Stimulated activated CD8-positive, alpha-beta memory T cell treated with anti-CD3 and anti-CD28 coated beads, Interleukin-15, amount 100 ng/mL, for 1 hour (primary cell): ENCODE results near the gene BIN2.
"Not testable (repeated sequence)": the region's sequence is repeated elsewhere in the genome, so short reads cannot be mapped to it uniquely, and the experiment has no call there.

Experiments
- DNase-seq: peaks from one replicate; pipeline ENCODE4 v3.0.0-alpha.2; 2020; ENCODE audit warnings: low read depth

Gene BIN2

GRCh38 chr12:51311389-51311788 is 12.6 kb downstream of the BIN2 start:
- no peak for DNase-seq

GRCh38 chr12:51307655-51308593 is 16.1 kb downstream of the BIN2 start:
- DNase-seq, result no peak

- no peak for DNase-seq
Measured at GRCh38 chr12:51306507-51306906, 17.5 kb downstream of the BIN2 start.

- not testable (repeated sequence) for DNase-seq
Measured at GRCh38 chr12:51300768-51301167, 23.2 kb downstream of the BIN2 start.

DNA sequence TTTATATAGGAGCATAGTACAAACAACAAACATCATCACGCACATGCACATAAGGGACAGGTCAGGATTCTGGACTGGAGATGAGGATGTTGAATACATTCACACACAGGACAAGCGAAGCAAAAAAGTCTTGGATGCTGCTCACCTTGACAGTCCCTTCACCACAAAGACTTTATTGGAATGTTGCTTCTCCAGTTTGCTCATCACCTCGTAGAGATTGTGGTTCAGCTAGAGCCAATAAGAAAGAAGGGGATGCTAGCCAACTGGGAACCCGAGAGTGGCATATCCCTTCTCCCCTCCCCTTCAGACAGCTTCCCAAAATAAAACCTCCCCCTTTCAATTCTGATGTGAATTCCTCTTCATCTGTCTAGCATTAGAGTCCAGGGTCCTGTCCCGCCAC is 28.3 kb downstream of the BIN2 start:
- no peak for DNase-seq

GRCh38 chr12:51294097-51294496 is 29.9 kb downstream of the BIN2 start:
- DNase-seq, result not testable (repeated sequence)

- no peak for DNase-seq
Measured at GRCh38 chr12:51293696-51294095, 30.3 kb downstream of the BIN2 start.

DNA sequence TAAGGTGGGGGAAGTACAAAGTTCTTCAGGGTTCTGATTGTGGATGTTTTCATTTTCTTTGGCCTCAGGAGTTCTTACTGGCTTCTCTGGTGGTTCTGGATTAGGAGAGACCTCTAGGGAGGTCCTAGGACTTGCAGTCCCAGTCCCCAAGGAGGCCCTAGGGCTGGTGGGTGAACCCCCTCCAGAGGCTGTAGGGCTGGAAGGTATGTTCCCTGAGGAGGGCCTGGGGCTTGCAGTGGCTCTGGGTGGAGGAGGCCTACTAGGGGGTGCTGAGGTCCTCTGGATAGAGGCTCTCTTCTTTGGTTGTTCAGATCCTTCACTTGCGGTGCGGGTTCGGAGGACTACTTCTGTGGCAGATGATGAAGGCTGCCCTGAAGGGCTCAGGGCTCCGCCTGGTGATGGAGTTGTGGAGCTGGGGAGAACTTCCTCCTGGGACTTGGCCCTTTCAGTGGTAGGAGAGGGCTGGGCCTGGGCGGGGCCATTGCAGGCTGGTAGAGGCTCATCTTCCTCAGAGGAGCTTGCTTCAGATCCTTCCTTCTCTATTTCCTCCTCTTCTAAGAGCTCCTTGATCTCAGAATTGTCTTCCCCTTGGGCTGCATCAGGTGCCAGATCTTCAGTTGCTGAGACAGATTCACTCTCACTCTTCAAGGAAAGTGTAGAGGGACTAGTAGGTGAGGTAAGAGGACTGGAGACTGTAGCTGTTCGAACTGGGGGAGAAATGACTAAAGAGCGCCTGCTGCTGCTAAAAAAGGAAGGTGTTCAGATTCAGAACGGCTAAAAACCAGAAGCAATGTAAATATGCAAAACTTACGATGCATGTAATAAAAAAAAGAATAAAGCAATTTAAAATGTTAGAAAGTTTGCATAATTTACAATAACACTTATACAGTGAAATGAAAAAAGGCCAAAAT is 32.1 kb downstream of the BIN2 start:
- DNase-seq, result not testable (repeated sequence)

- no peak for DNase-seq
Measured at GRCh38 chr12:51285843-51286242, 38.1 kb downstream of the BIN2 start.

DNA sequence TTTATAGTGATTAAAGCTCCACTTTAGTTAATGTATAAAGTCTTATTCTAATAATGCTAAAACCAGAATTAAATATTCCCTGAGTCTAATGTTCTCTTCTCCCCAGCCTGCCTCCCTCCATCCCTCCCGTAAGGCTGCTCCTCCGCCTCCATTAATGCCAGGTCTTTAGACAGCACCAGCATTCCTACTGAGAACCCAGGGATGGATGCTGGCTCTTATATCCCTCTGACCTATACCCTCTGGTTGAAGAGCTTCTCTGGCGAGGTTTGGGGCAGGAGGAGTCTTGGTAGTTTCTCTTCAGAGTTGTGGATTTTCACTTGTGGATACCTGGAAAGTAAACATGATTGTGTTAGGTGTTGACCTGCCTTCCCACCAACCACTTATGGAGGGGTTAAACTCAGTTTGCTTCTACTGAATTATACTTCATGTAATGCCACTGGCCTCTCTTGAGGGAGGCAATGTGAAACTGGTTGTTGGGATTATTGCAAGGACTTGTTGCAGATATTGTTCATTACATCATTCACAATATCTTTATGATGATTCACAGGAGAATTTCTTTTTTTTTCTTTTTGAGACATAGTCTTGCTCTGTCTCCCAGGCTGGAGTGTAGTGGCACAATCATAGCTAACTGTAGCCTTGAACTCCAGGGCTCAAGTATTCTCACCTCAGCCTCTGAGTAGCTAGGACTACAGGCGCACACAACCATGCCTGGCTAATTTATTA is 42.6 kb downstream of the BIN2 start:
- no peak for DNase-seq

GRCh38 chr12:51275088-51275487 is 48.9 kb downstream of the BIN2 start:
- DNase-seq, result no peak

DNA sequence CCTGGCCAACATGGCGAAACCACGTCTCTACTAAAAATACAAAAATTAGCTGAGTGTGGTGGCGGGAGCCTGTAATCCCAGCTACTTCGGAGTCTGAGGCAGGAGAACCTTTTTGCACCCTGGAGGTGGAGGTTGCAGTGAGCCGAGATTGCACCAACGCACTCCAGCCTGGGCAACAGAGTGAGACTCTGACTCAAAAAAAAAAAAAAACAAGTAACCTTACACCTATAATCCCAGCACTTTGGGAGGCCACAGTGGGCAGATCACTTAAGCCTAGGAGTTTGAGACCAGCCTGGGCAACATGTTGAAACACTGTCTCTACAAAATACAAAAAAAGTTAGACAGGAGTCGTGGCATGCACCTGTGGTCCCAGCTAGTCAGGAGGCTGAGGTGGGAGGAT is 51.2 kb downstream of the BIN2 start:
- DNase-seq, result not testable (repeated sequence)

- DNase-seq, result no peak
Measured at GRCh38 chr12:51270951-51271518, 52.9 kb downstream of the BIN2 start.

GRCh38 chr12:51270067-51270950 is 53.7 kb downstream of the BIN2 start, which contains the start of gene SMAGP:
SMAGP (minus strand) TSS chr12:51270415; CDS start chr12:51269278, 1,137 bp downstream.
- DNase-seq, result peak; percentile 11

DNA sequence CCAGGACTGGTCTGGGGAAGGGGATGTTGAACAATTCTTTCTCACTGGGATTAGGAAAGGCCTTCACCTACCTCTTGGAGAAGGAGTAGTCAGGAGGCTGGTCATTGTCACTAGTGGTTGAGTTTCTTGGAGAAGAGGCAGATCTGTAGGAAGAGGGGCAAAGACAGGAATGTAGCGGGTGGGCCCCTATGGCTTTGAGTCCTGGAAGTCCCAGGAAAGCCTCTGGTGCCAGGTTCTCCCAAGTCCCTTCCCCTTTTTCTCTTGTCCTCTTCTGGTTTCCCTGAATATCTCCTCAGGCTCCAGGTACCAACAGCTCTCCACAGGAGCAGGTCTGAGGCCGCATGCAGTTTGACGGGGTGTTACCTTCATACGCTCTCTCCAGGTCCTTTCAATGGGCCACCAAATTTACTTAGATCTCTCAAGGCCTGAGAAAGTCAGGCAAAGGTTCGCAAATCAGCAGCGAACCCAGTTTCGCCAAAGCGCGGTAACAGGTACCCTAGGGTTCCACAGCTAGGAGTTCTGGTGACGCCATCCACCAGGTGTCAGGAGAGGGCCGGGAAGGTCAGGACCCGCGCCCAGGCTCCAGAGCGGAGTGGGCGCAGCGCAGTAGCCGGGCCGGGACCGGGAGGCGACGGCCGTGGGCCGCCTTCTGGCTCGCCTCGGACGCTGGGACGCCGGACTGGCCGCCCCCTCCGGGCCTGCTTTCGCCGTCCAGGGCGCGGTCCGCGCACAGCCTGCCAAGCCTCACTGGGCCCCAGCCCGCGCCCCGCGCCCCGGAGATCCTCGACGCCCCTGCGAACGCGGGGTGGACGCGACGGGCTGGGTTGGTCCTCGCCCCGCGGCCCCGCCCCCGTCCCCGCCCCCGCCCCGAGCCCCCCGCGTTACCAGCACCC is 54.6 kb downstream of the BIN2 start:
- DNase-seq, result peak; percentile 34

GRCh38 chr12:51265024-51265423 is 59.0 kb downstream of the BIN2 start:
- no peak for DNase-seq

DNA sequence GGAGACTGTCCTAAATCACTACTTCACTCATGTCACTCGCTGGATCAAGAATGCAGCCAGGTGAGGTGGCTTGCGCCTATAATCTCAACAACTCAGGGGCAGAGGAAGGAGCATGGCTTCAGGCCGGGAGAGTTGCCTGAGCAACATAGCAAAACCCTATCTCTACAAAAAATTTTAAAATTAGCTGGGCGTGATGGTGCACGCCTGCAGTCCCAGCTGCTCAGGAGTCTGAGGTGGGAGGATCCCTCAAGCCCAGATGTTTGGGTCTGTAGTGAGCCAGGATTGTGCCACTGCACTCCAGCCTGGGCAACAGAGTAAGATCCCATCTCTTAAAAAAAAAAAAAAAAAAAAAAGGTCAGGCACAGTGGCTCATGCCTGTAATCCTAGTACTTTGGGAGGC is 59.7 kb downstream of the BIN2 start:
- no peak for DNase-seq

- no peak for DNase-seq
Measured at GRCh38 chr12:51263341-51263740, 60.6 kb downstream of the BIN2 start.

GRCh38 chr12:51262758-51263177 is 61.2 kb downstream of the BIN2 start:
- no peak for DNase-seq
